Measurements from ENCODE around the gene KIAA0930. TPM values are rescaled to one million over a fixed set of nuclear protein-coding genes. Genes with fewer than 3 reads are reported as not detected.

The KIAA0930 gene
- polyA plus RNA-seq, 1 of the 3 experiments (the other 2 are of a cell fraction), result 80.8 TPM

- TF ChIP-seq FOXJ3 (CRISPR knock-in tag; IDR thresholded peaks at IDR 0.05) (no peak), YY1 (IDR thresholded peaks at IDR 0.05; ENCODE audit: low read depth) (no peak), GABPA (IDR thresholded peaks at IDR 0.05; ENCODE audit: low read depth) (no peak), CHD2 (IDR thresholded peaks at IDR 0.05; ENCODE audit: low read length, partially characterized antibody) (peak; percentile 47), RCOR1 (IDR thresholded peaks at IDR 0.05; ENCODE audit: low read length) (peak; percentile 46; the same call in 1 of the 2 replicates), MEF2A (IDR thresholded peaks at IDR 0.05; ENCODE audit: borderline replicate concordance, low read depth) (no peak), TEAD4 (IDR thresholded peaks at IDR 0.05; ENCODE audit: borderline replicate concordance, insufficient read depth) (no peak)
- TF ChIP-seq, protein P1, sequence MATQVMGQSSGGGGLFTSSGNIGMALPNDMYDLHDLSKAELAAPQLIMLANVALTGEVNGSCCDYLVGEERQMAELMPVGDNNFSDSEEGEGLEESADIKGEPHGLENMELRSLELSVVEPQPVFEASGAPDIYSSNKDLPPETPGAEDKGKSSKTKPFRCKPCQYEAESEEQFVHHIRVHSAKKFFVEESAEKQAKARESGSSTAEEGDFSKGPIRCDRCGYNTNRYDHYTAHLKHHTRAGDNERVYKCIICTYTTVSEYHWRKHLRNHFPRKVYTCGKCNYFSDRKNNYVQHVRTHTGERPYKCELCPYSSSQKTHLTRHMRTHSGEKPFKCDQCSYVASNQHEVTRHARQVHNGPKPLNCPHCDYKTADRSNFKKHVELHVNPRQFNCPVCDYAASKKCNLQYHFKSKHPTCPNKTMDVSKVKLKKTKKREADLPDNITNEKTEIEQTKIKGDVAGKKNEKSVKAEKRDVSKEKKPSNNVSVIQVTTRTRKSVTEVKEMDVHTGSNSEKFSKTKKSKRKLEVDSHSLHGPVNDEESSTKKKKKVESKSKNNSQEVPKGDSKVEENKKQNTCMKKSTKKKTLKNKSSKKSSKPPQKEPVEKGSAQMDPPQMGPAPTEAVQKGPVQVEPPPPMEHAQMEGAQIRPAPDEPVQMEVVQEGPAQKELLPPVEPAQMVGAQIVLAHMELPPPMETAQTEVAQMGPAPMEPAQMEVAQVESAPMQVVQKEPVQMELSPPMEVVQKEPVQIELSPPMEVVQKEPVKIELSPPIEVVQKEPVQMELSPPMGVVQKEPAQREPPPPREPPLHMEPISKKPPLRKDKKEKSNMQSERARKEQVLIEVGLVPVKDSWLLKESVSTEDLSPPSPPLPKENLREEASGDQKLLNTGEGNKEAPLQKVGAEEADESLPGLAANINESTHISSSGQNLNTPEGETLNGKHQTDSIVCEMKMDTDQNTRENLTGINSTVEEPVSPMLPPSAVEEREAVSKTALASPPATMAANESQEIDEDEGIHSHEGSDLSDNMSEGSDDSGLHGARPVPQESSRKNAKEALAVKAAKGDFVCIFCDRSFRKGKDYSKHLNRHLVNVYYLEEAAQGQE (IDR thresholded peaks at IDR 0.05; ENCODE audit: low read depth, low read length), result no peak
Measured at GRCh38 chr22:45263463-45264269, 23.0 kb upstream of the KIAA0930 start (continued).

DNA sequence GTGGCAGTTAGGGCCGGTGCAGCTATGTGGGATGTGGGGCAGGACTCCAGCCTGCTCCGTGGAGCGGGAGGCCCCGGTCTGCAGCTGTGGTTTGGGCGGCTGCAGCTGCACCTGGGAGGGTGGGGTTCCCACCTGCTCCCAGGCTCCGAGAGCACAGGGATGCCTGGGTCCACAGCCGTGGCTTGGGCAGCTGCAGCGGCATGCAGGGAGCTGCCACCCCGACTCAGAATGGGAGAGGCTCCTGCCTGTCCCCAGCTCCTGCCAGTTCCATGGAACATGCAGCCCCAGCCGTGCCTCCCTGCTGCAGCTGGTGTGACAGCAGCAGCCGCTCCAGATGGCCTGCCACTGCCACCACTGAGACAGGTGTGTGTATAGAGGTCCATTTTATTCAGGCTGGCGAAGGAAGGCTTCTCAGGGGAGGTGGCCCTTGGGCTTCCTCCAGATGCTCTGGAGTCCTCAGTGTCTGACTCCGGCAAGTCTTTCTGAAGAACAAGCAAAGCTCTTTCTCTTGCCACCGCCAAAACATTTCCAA lies 22.3 kb upstream of the KIAA0930 start:
- Histone ChIP-seq H3K27me3 (ENCODE audit: insufficient read depth) (no peaks in the 10 kb centered on the region), H3K4me1 (ENCODE audit: control insufficient read depth in 1 of 2, insufficient read depth in 2 of 2, low read depth in 1 of 2, low read length in 1 of 2) (peaks cover 0 to 12% of the 10 kb centered on the region in 2 experiments; a peak in 1 of 4 replicates), H3F3A (replicated peaks; ENCODE audit: insufficient read depth) (no peaks in the 10 kb centered on the region), H3K27ac (ENCODE audit: low read depth in 2 of 2, low read length in 1 of 2) (peak overlapping the region in 1 of 2 experiments; percentile 31; a peak in 3 of 4 replicates), H3K4me3 (ENCODE audit: low read depth in 2 of 2, low read length in 1 of 2) (no peak overlapping the region), H3K9ac (no peak overlapping the region), H3K9me3 (no peaks in the 10 kb centered on the region), H3K79me2 (ENCODE audit: insufficient read depth) (no peaks in the 10 kb centered on the region), H3K36me3 (replicated peaks in 1 of 2; ENCODE audit: control insufficient read depth in 1 of 2, insufficient read depth in 2 of 2, low read length in 1 of 2) (no peaks in the 10 kb centered on the region), H3K4me2 (no peak overlapping the region), H4K20me1 (ENCODE audit: insufficient read depth) (no peaks in the 10 kb centered on the region), H3K9me2 (no peaks in the 10 kb centered on the region), H2AFZ (ENCODE audit: low read depth) (no peak overlapping the region)
- no peak for DNase-seq
- TF ChIP-seq JUND (IDR thresholded peaks at IDR 0.05), result no peak
- TF ChIP-seq, protein P2, sequence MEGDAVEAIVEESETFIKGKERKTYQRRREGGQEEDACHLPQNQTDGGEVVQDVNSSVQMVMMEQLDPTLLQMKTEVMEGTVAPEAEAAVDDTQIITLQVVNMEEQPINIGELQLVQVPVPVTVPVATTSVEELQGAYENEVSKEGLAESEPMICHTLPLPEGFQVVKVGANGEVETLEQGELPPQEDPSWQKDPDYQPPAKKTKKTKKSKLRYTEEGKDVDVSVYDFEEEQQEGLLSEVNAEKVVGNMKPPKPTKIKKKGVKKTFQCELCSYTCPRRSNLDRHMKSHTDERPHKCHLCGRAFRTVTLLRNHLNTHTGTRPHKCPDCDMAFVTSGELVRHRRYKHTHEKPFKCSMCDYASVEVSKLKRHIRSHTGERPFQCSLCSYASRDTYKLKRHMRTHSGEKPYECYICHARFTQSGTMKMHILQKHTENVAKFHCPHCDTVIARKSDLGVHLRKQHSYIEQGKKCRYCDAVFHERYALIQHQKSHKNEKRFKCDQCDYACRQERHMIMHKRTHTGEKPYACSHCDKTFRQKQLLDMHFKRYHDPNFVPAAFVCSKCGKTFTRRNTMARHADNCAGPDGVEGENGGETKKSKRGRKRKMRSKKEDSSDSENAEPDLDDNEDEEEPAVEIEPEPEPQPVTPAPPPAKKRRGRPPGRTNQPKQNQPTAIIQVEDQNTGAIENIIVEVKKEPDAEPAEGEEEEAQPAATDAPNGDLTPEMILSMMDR (IDR thresholded peaks at IDR 0.05), result no peak
- no peak for TF ChIP-seq IRF3 (IDR thresholded peaks at IDR 0.05; ENCODE audit: low read depth, low read length)
- TF ChIP-seq RFX5 (IDR thresholded peaks at IDR 0.05; ENCODE audit: low read length), result no peak
- TF ChIP-seq NRF1 (IDR thresholded peaks at IDR 0.05; ENCODE audit: low read depth, low read length), result no peak
- no peak for TF ChIP-seq NFIC (IDR thresholded peaks at IDR 0.05; ENCODE audit: borderline replicate concordance)
- no peak for TF ChIP-seq CHD2 (IDR thresholded peaks at IDR 0.05; ENCODE audit: low read length, partially characterized antibody)
- no peak for TF ChIP-seq TAF1 (IDR thresholded peaks at IDR 0.05; ENCODE audit: borderline replicate concordance, low read depth, low read length)
- 80% methylated on average over 3 of the region's 14 CpGs for WGBS (ENCODE audit: low lambda C conversion rate)
- ChIA-PET POLR2A (no interaction called here), CTCF (interaction anchor here (0.6 to 2.9 kb wide), 11 partner anchors 10 to 443 kb away, joined by 3 to 18 read pairs (median 5); no protein-coding TSS in a partner anchor)
